ENCODE data around the gene LSM5.
"Not testable (repeated sequence)": the region's sequence is repeated elsewhere in the genome, so short reads cannot be mapped to it uniquely, and the experiment has no call there.

Gene LSM5

GRCh38 chr7:32502728-32503127 lies 12.5 kb upstream of the LSM5 start:
- no peak for DNase-seq

GRCh38 chr7:32501522-32501921 lies 11.3 kb upstream of the LSM5 start:
- DNase-seq = no peak

GRCh38 chr7:32500922-32501341 lies 10.8 kb upstream of the LSM5 start:
- DNase-seq = no peak

- not testable (repeated sequence) for DNase-seq
These were observed 10.0 kb upstream of the LSM5 start for GRCh38 chr7:32500216-32500615.

GRCh38 chr7:32499755-32500154 lies 9.6 kb upstream of the LSM5 start:
- not testable (repeated sequence) for DNase-seq

- peak; percentile 14 to 53 for DNase-seq
These were observed 6.1 kb upstream of the LSM5 start for GRCh38 chr7:32496052-32496813.

- DNase-seq = peak; percentile 96 to 98
These were observed 5.3 kb upstream of the LSM5 start, which contains the start of gene AVL9 for GRCh38 chr7:32495298-32496051. TSS of gene AVL9 (plus strand) at chr7:32495489. CDS start at chr7:32495710, 221 bp downstream.

- DNase-seq = no peak
These were observed 4.7 kb upstream of the LSM5 start for GRCh38 chr7:32494946-32495297.

GRCh38 chr7:32489788-32490126 lies 423 bp downstream of the LSM5 start:
- no peak for DNase-seq

- DNase-seq = no peak
These were observed 8.3 kb downstream of the LSM5 start for GRCh38 chr7:32481921-32482320.

GRCh38 chr7:32481176-32481575 lies 9.0 kb downstream of the LSM5 start:
- DNase-seq = no peak

GRCh38 chr7:32479574-32480200 lies 10.5 kb downstream of the LSM5 start:
- DNase-seq = peak; percentile 33 to 45

GRCh38 chr7:32477649-32477980 lies 12.6 kb downstream of the LSM5 start:
- no peak for DNase-seq

GRCh38 chr7:32476816-32477648 lies 13.1 kb downstream of the LSM5 start:
- DNase-seq = no peak

- DNase-seq = no peak
These were observed 16.2 kb downstream of the LSM5 start for GRCh38 chr7:32474008-32474407.

- no peak for DNase-seq
These were observed 18.2 kb downstream of the LSM5 start for GRCh38 chr7:32472015-32472414.

- DNase-seq = no peak
These were observed 19.3 kb downstream of the LSM5 start for GRCh38 chr7:32470871-32471270.

- DNase-seq = not testable (repeated sequence)
These were observed 20.2 kb downstream of the LSM5 start for GRCh38 chr7:32470004-32470403.

GRCh38 chr7:32464641-32465416 lies 25.4 kb downstream of the LSM5 start:
- DNase-seq = not testable (repeated sequence)

- no peak for DNase-seq
These were observed 27.2 kb downstream of the LSM5 start for GRCh38 chr7:32462977-32463376.

- no peak for DNase-seq
These were observed 27.7 kb downstream of the LSM5 start for GRCh38 chr7:32462451-32462850.

GRCh38 chr7:32461484-32461883 lies 28.7 kb downstream of the LSM5 start:
- DNase-seq = no peak

All from NCI-H2081 (cell line).